Activated T-helper 1 cell treated with Interleukin-2 at 50 U/mL for 16 hours (primary cell): ENCODE measurements around the gene UBP1.
"Not testable (repeated sequence)": the region's sequence is repeated elsewhere in the genome, so short reads cannot be mapped to it uniquely, and the experiment has no call there.

ENCODE experiments used
- DNase-seq: peaks from one replicate; pipeline ENCODE4 v3.0.0-alpha.2; 2020; ENCODE audit warnings: low read depth

The UBP1 gene

GRCh38 chr3:33433843-33434242 lies 6.4 kb downstream of the UBP1 start:
- DNase-seq: no peak

DNA sequence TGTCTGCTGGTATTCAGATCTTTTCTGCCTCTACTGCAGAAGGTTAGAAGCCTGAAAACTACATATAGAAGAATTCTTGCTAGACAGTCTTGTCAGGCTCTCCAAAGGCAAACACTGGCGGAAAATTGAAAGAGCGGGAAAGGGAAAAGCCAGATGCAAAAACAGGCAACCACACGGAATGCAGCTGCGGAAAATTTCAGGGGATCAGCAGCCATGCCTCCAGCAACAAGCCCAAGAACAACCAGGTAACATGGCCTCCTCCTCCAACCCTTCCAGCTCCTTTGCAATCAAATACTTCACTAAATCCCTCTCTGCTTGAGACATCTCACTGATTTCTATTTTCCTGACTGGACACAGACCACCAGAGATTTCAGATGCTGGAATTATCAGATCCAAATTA lies 9.6 kb downstream of the UBP1 start:
- no peak for DNase-seq

DNA sequence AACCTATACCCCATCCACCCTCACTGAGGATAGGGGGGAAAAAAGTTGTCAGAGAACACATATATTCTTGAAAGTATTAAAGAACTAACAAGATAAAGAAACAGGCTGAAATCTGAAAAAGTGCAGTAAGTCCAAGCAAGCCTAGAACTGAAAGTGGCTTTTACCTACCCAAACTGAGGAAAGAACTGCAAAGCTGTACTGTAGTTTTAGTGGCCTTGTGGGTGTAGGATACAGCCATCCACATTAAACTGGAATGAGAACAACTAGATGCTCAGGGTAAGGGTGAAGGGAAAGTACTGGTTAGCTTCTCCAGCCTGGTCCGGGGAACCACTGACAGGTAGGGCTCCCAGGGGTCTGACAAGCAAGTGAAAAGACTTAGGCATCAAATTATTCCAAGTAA lies 10.1 kb downstream of the UBP1 start:
- DNase-seq: no peak

- not testable (repeated sequence) for DNase-seq
Observed at GRCh38 chr3:33429306-33429705, 10.9 kb downstream of the UBP1 start.

- no peak for DNase-seq
Observed at GRCh38 chr3:33428734-33429133, 11.5 kb downstream of the UBP1 start.

GRCh38 chr3:33426630-33427317 lies 13.4 kb downstream of the UBP1 start:
- DNase-seq: no peak

DNA sequence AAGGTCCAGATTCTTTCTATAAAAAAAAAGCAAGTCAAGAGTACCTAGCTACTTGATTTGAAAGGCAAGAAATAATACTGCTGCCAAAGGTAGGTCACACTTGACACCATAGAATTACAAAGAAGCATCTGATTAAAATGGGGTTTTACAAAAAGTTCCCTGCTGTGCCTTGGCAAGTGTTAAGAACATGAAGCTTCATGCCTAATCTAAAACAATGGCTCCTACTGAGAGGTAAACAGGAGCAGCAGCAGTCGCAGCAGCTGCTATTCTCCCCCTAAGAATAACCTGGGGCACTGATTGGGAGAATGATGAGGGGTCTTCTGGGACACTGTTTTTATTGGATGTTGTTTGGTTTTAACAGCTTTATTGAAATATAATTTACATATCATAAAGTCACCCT lies 14.1 kb downstream of the UBP1 start:
- DNase-seq: no peak

- no peak for DNase-seq
Observed at GRCh38 chr3:33425453-33425852, 14.8 kb downstream of the UBP1 start.

DNA sequence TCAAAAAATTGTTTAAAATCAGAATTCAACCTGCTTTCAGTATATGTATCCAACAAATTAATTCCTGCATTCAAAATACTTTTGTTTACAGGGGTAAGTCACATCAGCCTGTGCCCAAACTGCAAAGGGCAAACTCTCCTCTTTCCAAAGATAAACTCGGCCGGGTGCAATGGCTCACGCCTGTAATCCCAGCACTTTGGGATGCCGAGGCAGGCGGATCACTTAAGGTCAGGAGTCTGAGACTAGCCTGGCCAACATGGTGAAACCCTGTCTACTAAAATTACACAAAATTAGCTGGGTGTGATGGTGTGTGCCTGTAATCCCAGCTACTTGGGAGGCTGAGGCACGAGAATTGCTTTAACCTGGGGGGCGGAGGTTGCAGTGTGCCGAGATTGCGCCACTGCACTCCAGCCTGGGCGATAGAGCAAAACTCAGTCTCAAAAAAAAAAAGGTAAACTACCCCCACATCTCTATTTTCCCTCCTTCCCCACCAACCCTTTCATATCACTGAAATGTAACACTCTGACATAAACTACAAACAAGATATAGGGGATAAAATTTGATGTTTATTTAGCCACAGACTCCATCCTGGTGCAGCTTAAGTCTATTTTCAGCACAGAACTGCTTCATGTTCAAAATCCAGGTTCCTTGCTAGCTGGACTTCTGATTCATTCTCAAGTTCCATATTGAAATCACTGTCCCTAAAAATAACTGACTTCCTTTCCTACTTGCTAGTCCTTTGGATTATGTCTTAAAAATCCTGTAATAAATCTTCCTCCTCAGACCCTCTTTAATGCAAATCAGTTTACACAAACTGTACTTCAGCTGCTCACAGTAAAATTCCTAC lies 15.4 kb downstream of the UBP1 start:
- DNase-seq: no peak

GRCh38 chr3:33420966-33421365 lies 19.2 kb downstream of the UBP1 start:
- no peak for DNase-seq

DNA sequence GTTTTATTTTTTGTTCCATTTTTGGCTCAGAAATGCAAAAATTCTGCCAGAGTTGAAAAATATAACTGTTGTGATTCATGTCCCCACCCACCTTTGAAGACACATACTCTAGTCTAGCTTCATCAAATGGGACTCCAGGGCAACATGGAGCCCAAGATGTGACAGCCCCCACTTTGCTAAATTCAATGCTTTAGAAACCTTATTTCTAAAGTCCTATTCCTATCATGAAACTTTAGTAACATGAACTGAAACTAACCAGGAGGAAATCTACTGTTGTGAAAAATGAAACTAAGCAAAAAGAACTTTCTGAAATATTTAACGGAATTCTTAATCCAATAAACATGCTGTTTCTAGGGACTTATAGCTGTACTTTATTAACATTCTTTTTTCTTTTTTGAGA lies 20.3 kb downstream of the UBP1 start:
- DNase-seq: no peak

DNA sequence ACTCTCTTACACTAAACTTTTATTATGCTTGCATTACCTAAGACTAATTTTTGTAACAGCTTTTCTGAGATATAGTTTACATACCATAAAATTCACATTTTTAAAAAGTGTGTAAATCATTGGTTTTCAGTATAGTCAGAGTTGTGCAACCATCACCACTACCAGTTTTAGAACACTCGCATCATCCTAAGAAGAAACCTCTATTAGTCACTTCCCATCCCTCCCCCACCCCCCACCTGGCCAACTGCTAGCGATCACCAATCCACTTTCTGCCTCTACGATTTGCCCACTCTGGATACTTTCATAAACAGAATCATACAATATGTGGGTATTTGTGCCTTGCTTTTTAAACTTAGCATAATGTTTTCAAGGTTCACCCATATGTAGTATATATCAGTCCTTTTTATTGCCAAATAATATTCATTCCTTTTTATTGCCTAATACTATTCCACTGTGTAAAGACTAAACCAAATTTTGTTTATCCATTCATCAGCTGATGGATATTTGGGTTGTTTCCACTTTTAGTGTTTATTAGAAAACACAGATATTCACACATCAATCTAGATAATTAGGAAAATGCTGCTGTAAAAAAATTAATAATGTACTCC lies 23.0 kb downstream of the UBP1 start:
- DNase-seq: no peak

- not testable (repeated sequence) for DNase-seq
Observed at GRCh38 chr3:33410816-33411215, 29.4 kb downstream of the UBP1 start.

DNA sequence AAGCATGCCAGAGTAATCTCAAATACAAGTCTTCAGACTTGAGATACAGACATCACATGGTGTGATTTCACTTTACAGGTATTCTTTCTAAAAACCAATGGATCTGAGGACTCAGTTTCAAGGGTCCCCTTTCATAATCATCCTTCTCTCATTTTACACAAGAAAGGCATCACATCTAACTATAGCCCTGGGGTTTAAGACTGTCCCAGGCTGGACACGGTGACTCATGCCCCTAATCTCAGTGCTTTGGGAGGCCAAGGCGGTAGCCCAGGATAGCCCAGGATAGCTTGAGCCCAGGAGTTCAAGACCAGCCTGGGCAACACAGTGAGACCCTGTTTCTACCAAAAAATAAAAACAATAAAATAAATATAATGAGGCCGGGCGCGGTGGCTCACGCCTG lies 36.4 kb downstream of the UBP1 start:
- DNase-seq: no peak

- no peak for DNase-seq
Observed at GRCh38 chr3:33402936-33403335, 37.3 kb downstream of the UBP1 start.

GRCh38 chr3:33401781-33402180 lies 38.4 kb downstream of the UBP1 start:
- no peak for DNase-seq

DNA sequence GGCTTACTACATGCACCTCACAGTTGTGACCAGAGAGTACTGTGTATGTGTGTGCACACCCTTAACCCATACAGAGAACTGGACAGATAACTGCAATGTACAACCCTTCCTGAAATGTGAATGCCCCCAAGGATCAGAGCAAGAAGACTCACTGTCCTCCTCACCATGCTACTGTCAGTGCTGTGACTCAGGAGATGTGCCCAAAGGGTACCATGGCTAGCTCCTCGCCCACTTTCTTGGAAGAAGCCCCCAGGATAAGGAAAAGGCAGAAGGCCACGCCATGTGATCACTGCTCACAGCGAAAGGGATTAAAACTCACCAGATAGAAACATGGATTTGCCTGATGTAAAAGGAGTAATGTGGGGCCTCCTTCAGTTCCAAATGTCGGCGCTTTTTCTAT lies 41.8 kb downstream of the UBP1 start:
- no peak for DNase-seq

DNA sequence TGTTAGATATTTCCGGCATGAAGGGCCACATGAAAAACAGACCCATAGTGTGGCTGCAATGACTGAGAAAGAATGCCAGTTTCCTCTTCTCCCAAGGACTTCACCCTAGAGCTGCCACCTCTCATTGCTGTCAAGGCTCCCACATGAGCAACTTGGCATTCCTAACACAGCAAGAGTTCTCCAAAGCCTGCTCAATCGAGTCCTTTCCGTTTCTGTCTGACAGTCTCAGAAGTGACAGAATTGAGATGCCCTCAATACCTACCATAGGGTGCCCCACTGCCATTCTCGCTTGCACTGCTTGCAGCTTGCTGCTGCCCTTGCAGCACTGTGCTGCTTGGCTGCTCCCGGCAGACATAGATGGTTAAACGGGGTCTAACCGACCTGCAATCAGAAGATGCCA lies 44.3 kb downstream of the UBP1 start:
- DNase-seq: no peak

DNA sequence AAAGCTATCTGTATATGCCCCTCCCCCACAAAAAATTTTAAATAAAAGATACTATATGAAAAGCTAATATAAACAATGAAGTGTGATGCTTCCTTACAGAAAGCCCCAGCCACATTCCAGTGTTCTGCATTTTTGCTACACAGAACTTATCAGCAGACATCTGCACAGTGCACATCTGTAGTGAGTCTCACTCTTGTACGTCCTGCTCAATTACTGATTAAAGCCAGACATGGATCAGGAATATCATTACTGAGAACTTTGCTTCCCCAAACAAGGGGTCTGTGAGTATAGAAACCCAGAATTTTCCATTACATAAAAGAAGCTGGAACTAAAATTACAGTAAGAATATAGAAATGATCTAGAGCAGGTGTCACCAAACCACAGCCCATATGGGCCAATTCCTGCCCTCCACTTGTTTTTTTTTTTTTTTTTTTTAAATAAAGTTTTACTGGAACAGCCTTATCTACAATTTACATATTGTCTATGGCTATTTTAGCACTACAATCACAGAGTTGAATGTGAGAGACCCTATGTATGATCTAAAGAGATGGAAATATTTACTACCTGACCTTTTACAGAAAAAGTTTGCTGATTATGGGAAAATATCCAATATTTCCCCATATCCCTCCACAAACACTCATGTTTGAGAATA lies 45.7 kb downstream of the UBP1 start:
- no peak for DNase-seq

DNA sequence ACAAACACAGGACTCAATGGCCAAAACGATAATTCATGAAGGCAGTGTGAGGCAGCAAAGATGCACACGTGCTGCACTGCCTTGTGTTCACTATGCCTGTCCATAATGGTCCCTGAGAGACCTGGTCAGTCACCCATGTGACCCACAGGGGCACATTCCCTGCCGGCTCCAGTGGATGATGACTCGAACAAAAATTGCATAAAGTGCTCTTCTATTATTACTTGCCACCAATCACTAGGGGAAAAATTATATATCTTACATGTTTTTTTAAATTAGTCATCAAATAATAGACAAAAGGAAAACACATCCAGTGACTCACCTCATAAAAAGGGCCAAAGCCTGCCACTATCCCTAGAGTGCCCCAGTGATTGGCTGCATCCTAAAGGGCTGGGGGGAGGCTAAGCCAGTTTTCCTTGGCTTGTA lies 47.5 kb downstream of the UBP1 start:
- DNase-seq: no peak

- no peak for DNase-seq
Observed at GRCh38 chr3:33392144-33392543, 48.1 kb downstream of the UBP1 start.

DNA sequence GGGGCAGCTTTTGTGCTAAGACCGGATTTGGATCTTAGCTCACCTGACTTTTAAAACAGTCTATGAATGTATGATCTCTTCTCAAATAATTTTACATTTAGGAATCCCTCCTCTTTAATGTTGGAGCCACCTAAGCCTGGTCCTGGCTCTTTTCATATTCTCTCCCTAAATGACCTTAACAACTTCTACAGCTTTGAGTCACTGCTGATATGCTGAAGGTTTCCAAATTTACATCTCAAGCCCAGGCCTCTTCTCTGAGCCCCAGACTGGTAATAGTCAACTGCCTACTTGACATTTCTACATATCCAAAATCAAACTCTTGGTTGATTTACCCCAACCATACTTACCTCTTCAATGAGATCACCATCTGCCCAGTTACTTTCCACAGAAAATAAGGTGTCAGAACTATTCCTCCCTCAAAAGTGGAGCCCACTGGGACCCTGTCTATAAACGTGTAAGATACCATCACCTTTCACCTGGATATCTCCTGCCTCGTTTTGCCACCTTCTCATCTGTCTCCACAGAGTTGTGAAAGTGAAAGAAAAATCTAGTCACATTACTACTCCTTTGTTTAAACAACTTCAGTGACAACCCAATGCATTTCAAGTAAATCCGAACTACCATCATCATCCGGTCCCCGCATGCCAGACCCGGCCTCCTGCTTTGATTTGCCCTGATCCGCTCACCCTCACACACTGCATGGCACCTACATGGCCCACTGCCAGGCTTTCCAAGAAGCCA lies 48.8 kb downstream of the UBP1 start:
- no peak for DNase-seq
